GM23248 (cell line): ENCODE data around the gene CPM.

Source experiments
- EZH2 ChIP-seq: fragments of 200-600 bp; sonication (generic); IDR thresholded peaks from 2 replicates; pipeline ENCODE4 v1.6.1; 2018; ENCODE audit warnings: antibody characterized with exemption, mild to moderate bottlenecking; ENCODE audit not compliant: insufficient read depth, poor library complexity, severe bottlenecking
- EZH2phosphoT487 ChIP-seq: fragments of 200-600 bp; sonication (generic); IDR thresholded peaks from 2 replicates; pipeline ENCODE4 v1.6.1; 2018; ENCODE audit warnings: antibody characterized with exemption, moderate library complexity, mild to moderate bottlenecking, low read depth; ENCODE audit not compliant: insufficient read depth

GRCh38 chr12:68842784-68843567 lies 90.0 kb downstream of the CPM start:
- TF ChIP-seq EZH2: no peak
- TF ChIP-seq EZH2phosphoT487: no peak
